Naive thymus-derived CD4-positive, alpha-beta T cell (primary cell): ENCODE measurements around the gene HOXA6. TPM values are rescaled to one million over a fixed set of nuclear protein-coding genes. Genes with fewer than 3 reads are reported as not detected.
A peak's percentile ranks its signal among the peaks of the same experiment; 100 is the strongest.

Experiments used
- ATAC-seq: fragments of 150-1000 bp; cut with Tn5 transposase; 2 replicates; pipeline ENCODE4 v1.10.0; 2021; ENCODE audit warnings: mild to moderate bottlenecking, moderate library complexity
- CTCF ChIA-PET: fragments of 350-600 bp; sonication (Branson Sonifier 250); formaldehyde crosslinking; loops from one replicate; lab custom pipeline; 2021; ENCODE audit warnings: antibody characterized with exemption; lab: Charles Lee
- POLR2A ChIA-PET: fragments of 350-600 bp; sonication (Branson Sonifier 250); formaldehyde crosslinking; loops from one replicate; lab custom pipeline; 2021; ENCODE audit warnings: antibody characterized with exemption, inconsistent platforms; lab: Charles Lee
- DNase-seq, 9 donors: peaks; one replicate each; pipeline versions ENCODE4 v3.0.0 to v3.0.0-alpha.2; 2020 to 2022; ENCODE audit warnings: mixed read lengths in 1 of 9
- H3K27ac ChIP-seq: one replicate; pipeline ENCODE4 v1.7.0; 2013; ENCODE audit warnings: mild to moderate bottlenecking, low read depth, low read length, moderate library complexity
- H3K27me3 ChIP-seq, 2 donors: one replicate each; pipeline ENCODE4 v1.7.0; 2013; ENCODE audit warnings: low read length in 2 of 2, mild to moderate bottlenecking in 2 of 2, moderate library complexity in 2 of 2; ENCODE audit not compliant: control insufficient read depth in 2 of 2, insufficient read depth in 2 of 2
- H3K36me3 ChIP-seq, 3 experiments: 1 replicate in 2 of 3; 2 replicates in 1 of 3; pipeline ENCODE4 v1.7.0; 2013; ENCODE audit warnings: low read length in 3 of 3, mild to moderate bottlenecking in 3 of 3, moderate library complexity in 1 of 3; ENCODE audit not compliant: insufficient read depth in 3 of 3, control insufficient read depth in 2 of 3
- H3K4me1 ChIP-seq, 2 donors: one replicate each; pipeline ENCODE4 v1.7.0; 2013; ENCODE audit warnings: low read length in 2 of 2, mild to moderate bottlenecking in 2 of 2, moderate library complexity in 1 of 2; ENCODE audit not compliant: control insufficient read depth in 2 of 2, insufficient read depth in 2 of 2
- H3K4me3 ChIP-seq: 2 replicates; pipeline ENCODE4 v1.7.0; 2013; ENCODE audit warnings: mild to moderate bottlenecking, low read length
- H3K9me3 ChIP-seq, 3 experiments: 1 replicate in 2 of 3; 2 replicates in 1 of 3; pipeline ENCODE4 v1.7.0; 2013; ENCODE audit warnings: low read length in 3 of 3; ENCODE audit not compliant: control insufficient read depth in 2 of 3
- H3K27ac Mint-ChIP-seq, 9 donors: one replicate each; pipeline ENCODE4 v1.8.0; 2020 to 2022; ENCODE audit warnings: mixed read lengths in 9 of 9, mild to moderate bottlenecking in 8 of 9, moderate library complexity in 5 of 9, inconsistent platforms in 2 of 9
- H3K27me3 Mint-ChIP-seq, 5 donors: one replicate each; pipeline ENCODE4 v1.8.0; 2021 to 2022; ENCODE audit warnings: mixed read lengths in 5 of 5, mild to moderate bottlenecking in 1 of 5
- H3K36me3 Mint-ChIP-seq, 5 donors: one replicate each; pipeline ENCODE4 v1.8.0; 2020 to 2022; ENCODE audit warnings: mixed read lengths in 5 of 5, mild to moderate bottlenecking in 3 of 5, inconsistent platforms in 1 of 5
- H3K4me1 Mint-ChIP-seq, 7 donors: one replicate each; pipeline ENCODE4 v1.8.0; 2020 to 2022; ENCODE audit warnings: mixed read lengths in 7 of 7, mild to moderate bottlenecking in 3 of 7, inconsistent platforms in 1 of 7
- H3K4me3 Mint-ChIP-seq, 10 donors: one replicate each; pipeline ENCODE4 v1.8.0; 2020 to 2022; ENCODE audit warnings: mild to moderate bottlenecking in 10 of 10, mixed read lengths in 10 of 10, moderate library complexity in 6 of 10, inconsistent platforms in 2 of 10
- H3K9me3 Mint-ChIP-seq, 11 donors: one replicate each; pipeline ENCODE4 v1.8.0; 2020 to 2022; ENCODE audit warnings: mixed read lengths in 11 of 11, mild to moderate bottlenecking in 4 of 11, inconsistent platforms in 1 of 11, moderate library complexity in 1 of 11
- intact Hi-C, 2 donors: fragments of 100-400 bp; cut with micrococcal nuclease; formaldehyde crosslinking; loops; one replicate each; pipeline ENCODE4 v1.15.1; 2023
- polyA plus RNA-seq, 2 donors: library from polyadenylated mRNA; unstranded; fragments of 300-500 nt; fragmentation: Illumina TruSeq; gene quantifications; one replicate each; pipeline ENCODE4 v1.2.3, GENCODE V29; 2021
- total RNA-seq, 6 experiments: library from RNA in 5 of 6; stranded (reverse) in 5 of 6; gene quantifications; 1 replicate in 5 of 6; 2 replicates in 1 of 6; pipeline ENCODE4 v1.2.3 and lab custom pipeline; 2021 to 2026

HOXA6 gene
- total and polyA plus RNA-seq, 7 experiments from 2014 or later = 0.32 to 0.49 TPM; not detected in 5

DNA sequence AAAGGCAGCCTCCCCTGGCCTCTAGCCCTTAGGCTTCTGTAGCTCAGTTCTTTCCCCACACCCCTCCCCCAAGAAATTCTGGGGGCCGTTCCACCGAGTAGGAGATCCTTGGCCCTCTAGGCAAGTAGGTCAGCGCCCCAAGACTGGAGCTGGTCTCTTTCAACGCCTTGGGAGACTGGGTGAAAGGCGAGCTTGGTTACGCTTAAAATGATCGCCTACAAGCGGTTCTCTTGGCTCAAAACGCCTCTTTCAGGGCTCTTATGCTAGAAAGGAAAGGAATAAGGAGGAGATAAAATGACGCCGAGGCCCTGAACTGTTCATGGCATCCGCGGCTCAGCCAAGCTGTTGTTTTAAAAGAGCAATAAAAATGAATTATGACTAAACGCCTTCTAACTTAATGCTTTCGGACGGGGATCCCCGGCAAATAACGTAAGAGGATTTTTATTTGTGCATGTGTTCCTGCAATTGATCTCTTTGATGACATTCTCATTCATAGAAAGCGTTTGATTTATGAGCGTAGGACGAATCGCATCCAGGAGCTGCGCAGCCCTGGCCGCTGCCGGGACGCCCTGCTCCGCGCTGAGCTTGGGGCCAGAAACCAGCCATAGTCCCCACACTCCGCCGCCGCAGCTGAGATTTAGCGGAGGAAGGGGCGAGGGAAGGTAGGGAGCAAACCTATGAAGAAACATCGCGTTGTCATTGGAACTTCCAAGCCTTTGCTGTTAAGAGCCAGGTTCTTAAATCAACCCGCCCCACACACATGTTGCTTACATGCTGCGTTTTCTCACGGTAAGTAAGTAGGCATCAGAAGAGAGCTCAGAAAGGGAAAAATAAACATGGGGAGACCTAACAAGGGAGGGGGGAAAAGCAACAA lies 48.8 kb downstream of the HOXA6 start:
- intact Hi-C loops = loop anchor here (2.0 to 5.0 kb wide), 6 partner anchors 33 to 722 kb away; partner anchors contain the start of genes HOXA4 (in 1 of the 2), HOXA7 (in 1 of the 2) and SKAP2 (in 1 of the 2)
- Histone ChIP-seq H3K4me1 (peaks cover 9 to 30% of the 10 kb centered on the region in 2 donors), H3K9me3 (no peaks in the 10 kb centered on the region), H3K36me3 (peaks cover 0 to 5% (median 0%) of the 10 kb centered on the region in 3 experiments), H3K27ac (no peak overlapping the region), H3K4me3 (no peak overlapping the region), H3K27me3 (peaks cover 8 to 25% of the 10 kb centered on the region in 2 donors)
- Mint-ChIP-seq H3K4me1 (peaks cover 18 to 52% (median 44%) of the 10 kb centered on the region in 7 donors), H3K4me3 (peak overlapping the region in 7 of 10 donors; percentile 2 to 90 (median 20)), H3K36me3 (peaks cover 8 to 30% (median 20%) of the 10 kb centered on the region in 5 donors), H3K27me3 (peaks cover 82 to 93% (median 86%) of the 10 kb centered on the region in 5 donors), H3K27ac (no peak overlapping the region), H3K9me3 (peaks cover 0 to 10% (median 0%) of the 10 kb centered on the region in 11 donors)
- DNase-seq (no peak), ATAC-seq (no peak)
- ChIA-PET CTCF (interaction anchor here (0.6 kb wide), 1 partner anchor 51 kb away, joined by 3 read pairs; no protein-coding TSS in a partner anchor), POLR2A (interaction anchor here (0.6 kb wide), 1 partner anchor 248 kb away, joined by 3 read pairs; no protein-coding TSS in a partner anchor)

- H3K27me3 Mint-ChIP-seq = peaks cover 82 to 93% (median 86%) of the 10 kb centered on the region in 5 donors
- DNase-seq = no peak
- Histone ChIP-seq H3K4me1 (peaks cover 9 to 30% of the 10 kb centered on the region in 2 donors), H3K27ac (no peak overlapping the region), H3K36me3 (peaks cover 0 to 5% (median 0%) of the 10 kb centered on the region in 3 experiments), H3K4me3 (no peak overlapping the region), H3K9me3 (no peaks in the 10 kb centered on the region), H3K27me3 (peaks cover 8 to 17% of the 10 kb centered on the region in 2 donors)
- H3K9me3 Mint-ChIP-seq = peaks cover 0 to 10% (median 0%) of the 10 kb centered on the region in 11 donors
- peaks cover 8 to 30% (median 20%) of the 10 kb centered on the region in 5 donors for H3K36me3 Mint-ChIP-seq
- intact Hi-C loops = loop anchor here (2.0 to 5.0 kb wide), 9 partner anchors 33 to 1235 kb away; partner anchors contain the start of genes HOXA4 (in 2 of the 2), SKAP2 (in 2 of the 2) and HOXA7 (in 1 of the 2)
- POLR2A ChIA-PET = no interaction called here
- peaks cover 17 to 46% (median 38%) of the 10 kb centered on the region in 7 donors for H3K4me1 Mint-ChIP-seq
- no peak for ATAC-seq
- H3K27ac Mint-ChIP-seq = no peak overlapping the region
- CTCF ChIA-PET = no interaction called here
- peak overlapping the region; percentile 79 to 94 (median 88) for H3K4me3 Mint-ChIP-seq
Measured at GRCh38 chr7:27097686-27098577, 49.6 kb downstream of the HOXA6 start.

DNA sequence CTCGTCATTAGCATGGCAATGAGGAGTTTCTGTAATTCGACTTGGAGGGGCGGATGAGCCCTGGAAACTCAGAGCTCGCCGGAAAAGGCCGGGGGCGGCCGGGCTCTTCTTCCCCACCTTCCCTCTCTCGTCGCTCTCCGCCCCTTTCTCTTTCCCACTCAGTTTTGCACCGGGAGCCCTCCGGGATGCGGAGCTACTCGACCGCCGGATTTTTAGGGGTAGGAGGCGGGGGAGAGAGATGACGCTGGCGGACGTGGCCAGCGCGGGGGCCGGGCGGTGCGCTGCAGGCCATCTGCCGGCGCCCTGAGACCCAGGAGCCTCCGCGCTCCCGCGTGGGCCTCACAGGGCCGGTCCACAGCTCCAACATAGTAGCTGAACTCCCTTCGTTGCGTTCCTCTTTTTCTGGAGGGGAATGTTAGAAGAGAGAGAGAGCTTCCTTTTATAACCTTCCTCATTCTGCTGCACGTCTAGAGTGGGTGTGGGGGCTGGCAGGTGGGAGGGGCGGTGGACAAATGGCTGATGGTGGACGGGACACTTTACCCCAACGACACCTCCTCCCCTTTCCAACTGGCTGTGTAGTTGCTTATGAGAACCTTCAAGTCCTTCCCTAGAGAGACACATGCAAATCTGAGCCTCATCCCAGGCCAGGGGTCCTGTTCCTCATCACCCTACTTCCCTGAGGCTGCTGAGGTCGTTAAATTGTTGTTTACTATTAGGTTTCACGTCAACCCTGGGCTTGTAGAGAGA lies 50.6 kb downstream of the HOXA6 start:
- Histone ChIP-seq H3K4me3 (peak overlapping the region; percentile 76), H3K27me3 (peaks cover 3 to 9% of the 10 kb centered on the region in 2 donors), H3K27ac (no peak overlapping the region), H3K4me1 (peaks cover 9 to 24% of the 10 kb centered on the region in 2 donors), H3K36me3 (peaks cover 0 to 5% (median 0%) of the 10 kb centered on the region in 3 experiments), H3K9me3 (no peaks in the 10 kb centered on the region)
- peaks cover 0 to 10% (median 0%) of the 10 kb centered on the region in 11 donors for H3K9me3 Mint-ChIP-seq
- DNase-seq = no peak
- intact Hi-C loops = loop anchor here (2.0 to 5.0 kb wide), 8 partner anchors 34 to 1234 kb away; partner anchors contain the start of genes HOXA4 (in 2 of the 2), SKAP2 (in 2 of the 2) and HOXA7 (in 1 of the 2)
- H3K27me3 Mint-ChIP-seq = peaks cover 84 to 94% (median 87%) of the 10 kb centered on the region in 5 donors
- peak overlapping the region in 3 of 9 donors; percentile 2 to 33 (median 25) for H3K27ac Mint-ChIP-seq
- H3K4me1 Mint-ChIP-seq = peaks cover 12 to 40% (median 30%) of the 10 kb centered on the region in 7 donors
- POLR2A ChIA-PET = no interaction called here
- peak; percentile 20 for ATAC-seq
- CTCF ChIA-PET = no interaction called here
- H3K36me3 Mint-ChIP-seq = peaks cover 4 to 30% (median 20%) of the 10 kb centered on the region in 5 donors
- peak overlapping the region; percentile 79 to 94 (median 88) for H3K4me3 Mint-ChIP-seq

- Histone ChIP-seq H3K36me3 (peaks cover 0 to 5% (median 0%) of the 10 kb centered on the region in 3 experiments), H3K9me3 (no peaks in the 10 kb centered on the region), H3K4me1 (peaks cover 9 to 21% of the 10 kb centered on the region in 2 donors), H3K27me3 (peaks cover 3 to 9% of the 10 kb centered on the region in 2 donors), H3K27ac (peak within 1 kb of the TSS; percentile 57), H3K4me3 (peak within 1 kb of the TSS; percentile 76)
- DNase-seq = peak; percentile 44 to 72 (median 63)
- intact Hi-C loops = loop anchor here (2.0 to 5.0 kb wide), 8 partner anchors 35 to 1233 kb away; partner anchors contain the start of genes HOXA4 (in 2 of the 2), SKAP2 (in 2 of the 2) and HOXA7 (in 1 of the 2)
- ChIA-PET POLR2A (no interaction called here), CTCF (no interaction called here)
- H3K36me3 Mint-ChIP-seq = peaks cover 4 to 24% (median 17%) of the 10 kb centered on the region in 5 donors
- H3K27me3 Mint-ChIP-seq = peaks cover 85 to 94% (median 87%) of the 10 kb centered on the region in 5 donors
- peaks cover 0 to 6% (median 0%) of the 10 kb centered on the region in 11 donors for H3K9me3 Mint-ChIP-seq
- ATAC-seq = peak; percentile 90
- peak within 1 kb of the TSS; percentile 79 to 94 (median 88) for H3K4me3 Mint-ChIP-seq
- peaks cover 9 to 36% (median 30%) of the 10 kb centered on the region in 7 donors for H3K4me1 Mint-ChIP-seq
- peak within 1 kb of the TSS in 4 of 9 donors; percentile 33 to 77 (median 66) for H3K27ac Mint-ChIP-seq
Measured at GRCh38 chr7:27095897-27096767, 51.4 kb downstream of the HOXA6 start, which contains the start of gene HOXA1. TSS of gene HOXA1 (minus strand) at chr7:27096000. CDS start at chr7:27095912, 88 bp downstream.
